Putamen (tissue), 1 donor: Measurements from ENCODE around the gene PARP1.
"Not testable (repeated sequence)": the region's sequence is repeated elsewhere in the genome, so short reads cannot be mapped to it uniquely, and the experiment has no call there.

Experiments
- DNase-seq: peaks from one replicate; pipeline ENCODE4 v3.0.0-alpha.2; 2016; ENCODE audit warnings: low spot score

PARP1 gene

DNA sequence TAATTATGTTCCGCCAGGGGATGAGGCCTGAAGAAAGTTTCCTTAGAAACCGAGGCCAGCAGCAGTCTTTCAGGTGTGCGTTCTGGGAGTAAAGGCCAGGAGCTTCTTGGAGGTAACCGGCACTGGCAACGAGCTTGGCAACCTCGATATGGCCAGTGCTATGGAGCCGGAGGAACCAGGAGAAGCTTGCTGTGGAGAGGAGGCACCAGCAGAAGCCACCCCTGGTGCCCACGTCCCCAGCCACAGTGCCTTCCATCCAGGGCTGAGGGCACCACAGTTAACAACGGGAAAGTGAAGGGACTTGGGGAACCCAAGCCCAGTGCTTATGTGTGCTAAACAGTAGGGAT lies 57.4 kb downstream of the PARP1 start:
- DNase-seq: no peak

- DNase-seq: no peak
Measured at GRCh38 chr1:226349801-226350518, 57.9 kb downstream of the PARP1 start.

DNA sequence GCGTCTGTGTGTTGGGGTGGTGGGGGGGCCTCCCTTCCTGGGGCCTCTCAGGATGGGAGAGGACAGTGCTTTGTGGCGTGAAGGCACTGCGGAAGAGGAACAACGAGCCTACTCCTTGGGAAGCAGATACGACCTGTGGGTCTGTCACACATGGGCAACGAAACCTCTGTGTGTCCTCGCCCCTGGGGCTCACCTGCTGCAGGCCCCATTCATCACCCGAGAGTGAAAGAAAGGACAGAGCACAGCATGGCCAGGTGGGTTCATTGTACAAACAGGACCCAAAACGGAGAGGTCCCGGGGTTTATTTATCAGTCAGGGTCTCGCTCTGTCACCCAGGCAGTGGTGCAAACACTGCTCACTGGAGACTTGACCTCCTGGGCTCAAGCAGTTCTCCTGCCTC lies 58.8 kb downstream of the PARP1 start:
- DNase-seq: no peak

- DNase-seq: no peak
Measured at GRCh38 chr1:226344441-226345259, 63.2 kb downstream of the PARP1 start.

DNA sequence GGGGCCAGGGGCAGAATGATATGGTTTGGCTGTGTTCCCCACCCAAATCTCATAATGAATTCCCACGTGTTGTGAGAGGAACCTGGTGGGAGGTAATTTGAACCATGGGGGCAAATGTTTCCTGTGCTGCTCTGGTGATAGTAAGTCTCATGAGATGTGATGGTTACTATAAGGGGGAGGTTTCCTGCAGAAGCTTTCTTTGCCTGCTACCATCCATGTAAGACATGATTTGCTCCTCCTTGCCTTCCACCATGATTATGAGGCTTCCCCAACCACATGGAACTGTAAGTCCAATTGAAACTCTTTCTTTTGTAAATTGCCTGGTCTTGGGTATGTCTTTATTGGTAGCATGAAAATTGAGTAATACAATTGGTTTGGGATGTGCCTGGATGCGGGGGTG lies 65.2 kb downstream of the PARP1 start:
- no peak for DNase-seq

- DNase-seq: not testable (repeated sequence)
Measured at GRCh38 chr1:226340111-226340510, 67.8 kb downstream of the PARP1 start.

DNA sequence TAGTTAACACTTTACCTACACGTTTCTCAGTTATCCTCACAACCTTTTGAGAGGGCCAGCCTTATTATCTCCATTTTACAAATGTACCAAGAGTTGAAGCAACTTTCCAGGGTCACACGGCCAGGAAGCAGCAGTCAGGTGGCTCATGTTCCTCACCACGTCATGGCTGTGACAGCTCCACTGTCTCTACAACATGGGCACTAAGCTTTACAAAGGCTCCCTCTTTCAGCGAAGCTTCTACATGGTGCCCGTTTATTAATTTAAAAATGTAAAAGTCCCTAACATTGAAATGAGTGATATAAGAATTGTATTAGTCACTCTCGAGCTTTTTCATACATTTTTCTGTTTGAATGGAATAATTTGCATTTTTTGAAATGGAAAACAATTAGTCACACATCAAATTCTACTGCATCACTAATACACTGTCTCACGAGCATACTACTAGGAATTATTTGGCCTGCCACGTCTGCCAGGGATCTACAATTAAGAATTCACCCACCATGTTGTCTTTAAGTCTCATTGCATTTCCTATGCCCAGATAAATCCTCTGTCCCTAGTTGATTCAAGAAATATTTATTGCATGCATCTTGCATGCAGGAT lies 70.5 kb downstream of the PARP1 start:
- no peak for DNase-seq

DNA sequence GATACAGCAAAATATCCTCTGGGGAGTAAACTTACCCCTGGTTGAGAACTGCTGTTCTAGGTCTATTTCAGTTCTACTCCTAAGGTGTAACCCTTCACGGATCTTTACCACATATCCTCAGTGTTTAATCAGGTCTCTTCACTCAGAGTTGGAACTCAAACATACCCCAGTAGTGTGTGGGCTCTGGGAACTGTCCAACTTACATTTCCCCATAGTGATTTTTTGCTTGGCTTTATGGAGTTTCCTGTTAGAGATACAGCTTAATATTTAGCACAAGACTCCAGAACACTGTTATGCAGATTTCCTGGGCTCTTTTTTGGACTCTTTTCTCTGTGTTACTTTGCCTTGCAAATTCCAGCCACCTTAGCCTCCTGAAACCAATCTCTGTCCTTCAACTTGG lies 72.2 kb downstream of the PARP1 start:
- DNase-seq: no peak

- DNase-seq: no peak
Measured at GRCh38 chr1:226332947-226333346, 74.9 kb downstream of the PARP1 start.

GRCh38 chr1:226329237-226329636 lies 78.7 kb downstream of the PARP1 start:
- DNase-seq: no peak

- DNase-seq: no peak
Measured at GRCh38 chr1:226327761-226328162, 80.1 kb downstream of the PARP1 start.

DNA sequence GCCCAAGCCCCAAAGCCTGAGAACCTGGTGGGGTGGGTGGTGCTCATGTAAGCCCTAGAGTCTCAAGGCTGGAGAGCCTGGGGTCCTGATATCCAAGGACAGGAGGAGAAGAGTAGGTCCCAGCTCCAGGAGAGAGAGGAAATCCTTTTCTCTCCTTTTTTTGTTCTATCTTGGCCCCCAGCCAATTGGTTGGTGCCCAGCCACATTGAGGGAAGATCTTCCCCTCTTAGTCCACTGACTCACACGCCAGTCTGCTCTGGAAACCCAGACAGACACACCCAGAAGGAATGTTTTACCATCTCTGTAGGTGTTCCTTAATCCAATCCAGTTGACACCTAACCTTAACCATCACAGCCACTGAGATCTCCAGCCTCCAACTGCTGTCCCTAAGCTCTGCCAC lies 82.7 kb downstream of the PARP1 start:
- DNase-seq: no peak

- no peak for DNase-seq
Measured at GRCh38 chr1:226324479-226324878, 83.4 kb downstream of the PARP1 start.

DNA sequence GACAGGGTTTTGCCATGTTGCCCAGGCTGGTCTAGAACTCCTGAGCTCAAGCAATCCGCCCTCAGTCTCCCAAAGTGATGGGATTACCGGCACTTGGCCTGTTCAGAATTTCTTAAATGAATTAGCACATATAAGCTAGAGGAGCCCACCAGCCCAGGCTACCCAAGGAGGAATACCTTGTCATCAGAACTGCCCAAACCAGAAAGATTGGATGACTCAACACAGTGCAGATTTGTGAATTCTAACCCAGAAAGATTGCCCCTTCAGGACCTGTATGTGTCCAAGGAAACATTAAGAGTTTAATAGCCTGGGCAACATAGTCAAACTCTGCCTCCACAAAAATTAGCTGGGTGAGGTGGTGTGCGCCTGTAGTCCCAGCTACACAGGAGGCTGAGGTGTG lies 84.9 kb downstream of the PARP1 start:
- DNase-seq: no peak

DNA sequence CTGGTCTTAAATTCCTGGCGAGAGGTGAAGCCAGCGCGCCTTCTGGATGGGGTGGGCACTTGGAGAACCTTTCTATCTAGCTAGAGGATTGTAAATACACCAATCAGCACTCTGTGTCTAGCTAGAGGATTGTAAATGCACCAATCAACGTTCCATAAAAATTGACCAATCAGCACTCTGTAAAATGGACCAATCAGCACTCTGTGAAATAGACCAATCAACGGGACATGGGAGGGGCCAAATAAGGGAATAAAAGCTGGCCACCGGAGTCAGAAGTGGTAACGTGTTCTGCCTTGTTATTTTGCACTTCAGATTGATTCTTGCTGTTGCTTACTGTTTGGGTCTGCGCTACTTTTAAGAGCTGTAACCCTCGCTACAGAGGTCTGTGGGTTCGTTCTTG lies 87.0 kb downstream of the PARP1 start:
- no peak for DNase-seq

DNA sequence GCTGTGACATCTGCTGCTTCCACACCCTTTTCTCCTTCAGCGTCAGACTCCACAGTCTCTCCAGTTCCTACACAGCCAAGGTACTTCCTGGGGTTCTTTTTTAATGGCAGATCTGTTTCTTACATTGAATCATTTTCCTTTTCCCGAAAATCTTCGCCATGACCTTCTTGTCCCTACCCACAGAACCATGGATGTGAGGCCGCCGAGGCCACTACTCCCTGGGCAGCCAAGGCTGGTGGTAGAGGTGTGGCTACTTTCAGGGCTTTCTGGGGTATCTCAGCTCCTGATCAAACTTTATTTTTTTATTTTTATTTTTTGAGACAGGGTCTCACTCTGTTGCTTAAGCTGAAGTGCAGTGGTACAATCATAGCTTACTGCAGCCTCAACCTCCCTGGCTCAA lies 89.4 kb downstream of the PARP1 start:
- no peak for DNase-seq

- no peak for DNase-seq
Measured at GRCh38 chr1:226314055-226314454, 93.8 kb downstream of the PARP1 start.

- no peak for DNase-seq
Measured at GRCh38 chr1:226312065-226312464, 95.8 kb downstream of the PARP1 start.

DNA sequence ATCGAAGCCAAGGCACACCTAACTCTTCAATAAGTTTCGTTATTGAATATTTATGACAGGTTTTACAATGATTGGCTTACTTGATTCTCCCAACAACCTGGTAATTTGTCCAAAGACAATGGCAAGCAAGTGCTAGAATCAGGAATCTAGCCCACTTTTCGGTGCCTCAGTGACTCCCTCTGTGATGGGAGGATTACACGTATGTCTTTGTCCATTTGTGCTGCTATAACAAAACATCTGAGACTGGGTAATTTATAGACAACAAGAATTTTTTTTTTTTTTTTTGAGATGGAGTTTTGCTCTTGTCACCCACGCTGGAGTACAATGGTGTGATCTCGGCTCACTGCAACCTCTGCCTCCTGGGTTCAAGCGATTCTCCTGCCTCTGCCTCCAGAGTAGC lies 96.5 kb downstream of the PARP1 start:
- no peak for DNase-seq
